GM12865 (cell line): ENCODE measurements around the gene LRRC4.

ENCODE experiments used
- DNase-seq: peaks from one replicate; pipeline ENCODE4 v3.0.0; 2010; ENCODE audit warnings: low read depth
- H3K4me3 ChIP-seq: 2 replicates; pipeline ENCODE4 v1.5.1; 2011; ENCODE audit warnings: mild to moderate bottlenecking, low read depth, low read length, control low read depth
- CTCF ChIP-seq: IDR thresholded peaks from 2 replicates; pipeline ENCODE4 v1.5.1; 2011; ENCODE audit warnings: low read length, control low read depth, low read depth, inconsistent platforms; ENCODE audit not compliant: insufficient read depth; ENCODE audit errors: missing control alignments

The LRRC4 gene

DNA sequence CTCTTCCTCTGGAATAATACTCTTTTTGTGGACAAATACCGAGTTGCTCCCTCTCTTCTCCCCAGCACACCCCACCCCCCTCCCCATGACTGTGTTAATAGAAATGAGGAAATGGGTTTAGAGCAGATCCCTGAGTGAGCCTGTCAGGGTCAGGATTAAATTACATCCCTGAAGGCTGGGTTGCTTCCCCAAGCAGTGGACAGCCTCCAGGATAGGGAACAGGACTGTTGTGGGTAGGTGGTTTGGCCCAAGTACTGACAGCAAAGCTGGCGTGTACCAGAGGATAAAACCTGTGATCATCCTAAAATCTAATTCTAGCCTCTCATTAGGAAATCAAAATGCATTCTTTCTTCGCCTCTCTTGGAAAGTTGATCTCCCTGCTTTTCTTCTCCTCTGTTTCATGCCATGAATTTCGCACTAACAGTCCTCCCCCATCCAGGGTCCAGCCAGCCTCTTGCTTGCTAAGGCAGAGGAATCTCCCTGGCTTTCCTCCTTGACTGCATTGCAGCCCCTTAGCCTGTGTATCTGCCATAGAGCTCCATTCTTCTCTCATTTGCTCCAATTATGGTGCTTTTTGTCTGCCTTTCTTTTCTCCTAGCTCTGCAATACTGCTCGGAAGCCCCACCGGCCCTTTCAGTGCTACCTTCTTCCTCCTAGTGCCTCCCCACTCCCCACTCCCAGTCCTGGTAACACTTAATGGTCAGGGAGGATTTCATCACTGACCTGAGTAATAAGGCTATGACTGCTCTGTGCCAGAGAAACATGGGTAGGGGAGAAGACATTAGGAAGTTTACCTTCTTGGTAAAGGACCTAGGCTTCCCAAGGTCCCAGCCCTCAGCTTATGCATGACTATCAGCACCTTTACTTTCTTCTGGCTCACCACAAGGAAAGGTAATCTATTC lies 8.4 kb downstream of the LRRC4 start:
- no peak overlapping the region for H3K4me3 ChIP-seq
- no peak for DNase-seq
- TF ChIP-seq CTCF: no peak

- DNase-seq: no peak
- no peak for TF ChIP-seq CTCF
- H3K4me3 ChIP-seq: no peak overlapping the region
Observed at GRCh38 chr7:128021366-128021765, 9.9 kb downstream of the LRRC4 start.

- DNase-seq: peak; percentile 25
- TF ChIP-seq CTCF: peak; percentile 28
- no peak overlapping the region for H3K4me3 ChIP-seq
Observed at GRCh38 chr7:128020159-128020558, 11.1 kb downstream of the LRRC4 start.

DNA sequence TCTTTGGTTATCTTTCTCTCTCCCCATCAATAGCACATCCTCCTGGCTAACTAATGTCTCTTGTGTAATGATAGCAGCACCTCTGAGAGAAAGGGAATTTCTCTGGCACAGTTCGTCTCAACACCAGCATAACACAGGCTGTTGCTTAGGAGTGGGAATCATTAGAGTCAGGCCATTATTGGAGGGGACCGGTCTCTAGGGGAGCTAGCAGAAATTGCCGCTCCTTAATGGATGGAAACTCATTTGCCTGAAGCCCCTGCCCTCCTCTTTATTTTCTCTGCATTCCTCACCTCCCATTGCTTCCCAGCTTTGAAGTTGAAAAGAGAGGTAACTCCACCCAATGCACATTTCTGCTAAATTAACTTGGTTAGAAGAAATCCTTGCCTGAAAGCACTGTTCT lies 11.9 kb downstream of the LRRC4 start:
- no peak overlapping the region for H3K4me3 ChIP-seq
- no peak for DNase-seq
- TF ChIP-seq CTCF: no peak

- H3K4me3 ChIP-seq: no peak overlapping the region
- DNase-seq: no peak
- TF ChIP-seq CTCF: no peak
Observed at GRCh38 chr7:128017862-128018845, 13.1 kb downstream of the LRRC4 start.

GRCh38 chr7:128017460-128017859 lies 13.8 kb downstream of the LRRC4 start:
- TF ChIP-seq CTCF: no peak
- no peak overlapping the region for H3K4me3 ChIP-seq
- no peak for DNase-seq
